ENCODE data around the gene CAMK2B.

DNA sequence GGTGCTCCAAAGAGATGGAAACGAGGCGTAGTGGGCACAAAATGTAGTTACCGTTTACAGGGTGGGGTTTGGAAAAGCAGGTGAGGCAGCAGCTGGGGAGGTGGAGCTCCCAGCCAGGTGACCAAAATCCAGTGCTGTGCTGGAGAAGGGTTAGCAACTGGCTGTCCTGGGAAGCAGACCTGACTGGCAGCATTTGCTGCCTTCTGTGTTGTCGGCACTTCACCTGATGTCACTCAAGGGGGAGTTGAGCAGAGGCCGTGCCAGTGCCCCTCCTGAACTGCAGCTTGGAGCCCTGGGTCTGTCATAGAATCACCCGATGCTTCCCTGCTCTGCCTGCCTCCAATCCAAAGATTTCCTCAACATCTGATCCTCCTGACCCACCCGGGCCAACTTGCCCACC is 148.9 kb downstream of the CAMK2B start:
- TF ChIP-seq, protein P1, sequence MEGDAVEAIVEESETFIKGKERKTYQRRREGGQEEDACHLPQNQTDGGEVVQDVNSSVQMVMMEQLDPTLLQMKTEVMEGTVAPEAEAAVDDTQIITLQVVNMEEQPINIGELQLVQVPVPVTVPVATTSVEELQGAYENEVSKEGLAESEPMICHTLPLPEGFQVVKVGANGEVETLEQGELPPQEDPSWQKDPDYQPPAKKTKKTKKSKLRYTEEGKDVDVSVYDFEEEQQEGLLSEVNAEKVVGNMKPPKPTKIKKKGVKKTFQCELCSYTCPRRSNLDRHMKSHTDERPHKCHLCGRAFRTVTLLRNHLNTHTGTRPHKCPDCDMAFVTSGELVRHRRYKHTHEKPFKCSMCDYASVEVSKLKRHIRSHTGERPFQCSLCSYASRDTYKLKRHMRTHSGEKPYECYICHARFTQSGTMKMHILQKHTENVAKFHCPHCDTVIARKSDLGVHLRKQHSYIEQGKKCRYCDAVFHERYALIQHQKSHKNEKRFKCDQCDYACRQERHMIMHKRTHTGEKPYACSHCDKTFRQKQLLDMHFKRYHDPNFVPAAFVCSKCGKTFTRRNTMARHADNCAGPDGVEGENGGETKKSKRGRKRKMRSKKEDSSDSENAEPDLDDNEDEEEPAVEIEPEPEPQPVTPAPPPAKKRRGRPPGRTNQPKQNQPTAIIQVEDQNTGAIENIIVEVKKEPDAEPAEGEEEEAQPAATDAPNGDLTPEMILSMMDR (IDR thresholded peaks at IDR 0.05 in 2 of 3, conservative IDR thresholded peaks at IDR 0.05 in 1 of 3; ENCODE audit: borderline replicate concordance in 1 of 3, insufficient read depth in 1 of 3, low read depth in 2 of 3, low read length in 2 of 3) = no peak
- no peak for TF ChIP-seq SP1 (IDR thresholded peaks at IDR 0.05; ENCODE audit: low read depth)
- no peak for TF ChIP-seq EZH2phosphoT487 (IDR thresholded peaks at IDR 0.05; ENCODE audit: borderline replicate concordance)
- no peak for TF ChIP-seq CEBPB (IDR thresholded peaks at IDR 0.05; ENCODE audit: low read depth)
- TF ChIP-seq POLR2AphosphoS5 (IDR thresholded peaks at IDR 0.05; ENCODE audit: low read depth, low read length) = no peak
- TF ChIP-seq TCF7L2 (IDR thresholded peaks at IDR 0.05; ENCODE audit: borderline replicate concordance, extremely low read depth, insufficient read depth, insufficient read length) = no peak
- TF ChIP-seq EZH2 (IDR thresholded peaks at IDR 0.05) = no peak
- TF ChIP-seq JUND (IDR thresholded peaks at IDR 0.05) = no peak
- TF ChIP-seq YY1 (IDR thresholded peaks at IDR 0.05; ENCODE audit: extremely low read depth, insufficient replicate concordance, low read depth, low read length) = no peak
- TF ChIP-seq ZNF274 (IDR thresholded peaks at IDR 0.05; ENCODE audit: low read depth, low read length) = no peak
- TF ChIP-seq POLR2A (IDR thresholded peaks at IDR 0.05; ENCODE audit: borderline replicate concordance, extremely low read depth, insufficient read depth, insufficient read length) = no peak
- TF ChIP-seq, protein P2, sequence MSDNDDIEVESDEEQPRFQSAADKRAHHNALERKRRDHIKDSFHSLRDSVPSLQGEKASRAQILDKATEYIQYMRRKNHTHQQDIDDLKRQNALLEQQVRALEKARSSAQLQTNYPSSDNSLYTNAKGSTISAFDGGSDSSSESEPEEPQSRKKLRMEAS (IDR thresholded peaks at IDR 0.05) = no peak
- TF ChIP-seq RAD21 (IDR thresholded peaks at IDR 0.05; ENCODE audit: low read depth) = no peak
- TF ChIP-seq SRF (IDR thresholded peaks at IDR 0.05; ENCODE audit: low read depth) = no peak
